ENCODE results near the gene ZNF385A. TPM values are rescaled to one million over a fixed set of nuclear protein-coding genes. Genes with fewer than 3 reads are reported as not detected.

ZNF385A gene
- total RNA-seq, 1 donor: 2.2 TPM

DNA sequence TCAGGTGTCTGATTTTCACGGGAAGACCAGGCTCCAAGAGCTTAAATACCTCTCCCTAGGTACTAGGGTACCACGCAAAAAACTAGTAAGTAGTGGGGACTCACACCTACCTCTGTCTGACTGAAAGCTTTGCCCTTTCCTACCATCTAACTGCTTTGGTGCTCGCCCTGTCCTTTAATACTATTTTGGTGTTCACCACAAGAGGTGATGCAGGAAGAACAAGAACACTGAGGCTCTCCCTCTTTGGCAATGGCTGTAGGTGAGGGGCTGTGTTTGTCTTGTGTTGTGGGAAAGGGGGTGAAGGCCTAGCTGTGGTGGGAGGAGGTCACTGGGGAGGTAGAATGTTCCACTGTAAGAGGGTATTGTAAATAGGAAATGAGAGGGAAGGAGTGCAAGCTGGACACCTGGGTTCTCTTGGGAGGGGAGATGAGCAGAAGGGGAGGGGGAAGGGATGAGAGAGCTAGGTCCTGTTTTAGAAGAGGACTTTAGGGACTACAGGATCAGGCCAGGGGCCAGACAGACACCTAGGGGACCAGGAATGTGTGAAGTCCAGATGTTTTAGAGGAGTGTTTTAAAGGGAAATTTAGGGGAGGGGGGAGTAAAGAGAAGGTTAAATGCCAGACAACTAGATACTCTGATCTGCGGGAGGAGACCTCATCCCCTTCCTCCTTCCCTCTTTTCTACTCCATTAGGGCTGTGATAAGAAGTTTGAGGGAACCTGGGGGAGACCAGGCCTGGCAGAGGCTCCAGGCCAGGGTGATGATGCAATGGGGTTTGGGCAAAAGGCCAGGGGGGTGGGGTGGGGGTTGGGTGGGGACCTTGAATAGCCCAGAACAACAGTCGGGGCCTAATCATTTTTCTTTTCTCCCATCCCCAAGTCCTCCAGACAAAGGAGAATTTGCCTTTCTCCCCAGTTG, 32.4 kb upstream of the ZNF385A start:
- TF ChIP-seq, protein P1, sequence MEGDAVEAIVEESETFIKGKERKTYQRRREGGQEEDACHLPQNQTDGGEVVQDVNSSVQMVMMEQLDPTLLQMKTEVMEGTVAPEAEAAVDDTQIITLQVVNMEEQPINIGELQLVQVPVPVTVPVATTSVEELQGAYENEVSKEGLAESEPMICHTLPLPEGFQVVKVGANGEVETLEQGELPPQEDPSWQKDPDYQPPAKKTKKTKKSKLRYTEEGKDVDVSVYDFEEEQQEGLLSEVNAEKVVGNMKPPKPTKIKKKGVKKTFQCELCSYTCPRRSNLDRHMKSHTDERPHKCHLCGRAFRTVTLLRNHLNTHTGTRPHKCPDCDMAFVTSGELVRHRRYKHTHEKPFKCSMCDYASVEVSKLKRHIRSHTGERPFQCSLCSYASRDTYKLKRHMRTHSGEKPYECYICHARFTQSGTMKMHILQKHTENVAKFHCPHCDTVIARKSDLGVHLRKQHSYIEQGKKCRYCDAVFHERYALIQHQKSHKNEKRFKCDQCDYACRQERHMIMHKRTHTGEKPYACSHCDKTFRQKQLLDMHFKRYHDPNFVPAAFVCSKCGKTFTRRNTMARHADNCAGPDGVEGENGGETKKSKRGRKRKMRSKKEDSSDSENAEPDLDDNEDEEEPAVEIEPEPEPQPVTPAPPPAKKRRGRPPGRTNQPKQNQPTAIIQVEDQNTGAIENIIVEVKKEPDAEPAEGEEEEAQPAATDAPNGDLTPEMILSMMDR (IDR thresholded peaks at IDR 0.05; ENCODE audit: insufficient read depth, low read depth, low read length): no peak
- peak overlapping the region; percentile 94 for H3K4me3 ChIP-seq (ENCODE audit: low read depth, low read length)
- DNase-seq (ENCODE audit: low read depth): peak; percentile 44

DNA sequence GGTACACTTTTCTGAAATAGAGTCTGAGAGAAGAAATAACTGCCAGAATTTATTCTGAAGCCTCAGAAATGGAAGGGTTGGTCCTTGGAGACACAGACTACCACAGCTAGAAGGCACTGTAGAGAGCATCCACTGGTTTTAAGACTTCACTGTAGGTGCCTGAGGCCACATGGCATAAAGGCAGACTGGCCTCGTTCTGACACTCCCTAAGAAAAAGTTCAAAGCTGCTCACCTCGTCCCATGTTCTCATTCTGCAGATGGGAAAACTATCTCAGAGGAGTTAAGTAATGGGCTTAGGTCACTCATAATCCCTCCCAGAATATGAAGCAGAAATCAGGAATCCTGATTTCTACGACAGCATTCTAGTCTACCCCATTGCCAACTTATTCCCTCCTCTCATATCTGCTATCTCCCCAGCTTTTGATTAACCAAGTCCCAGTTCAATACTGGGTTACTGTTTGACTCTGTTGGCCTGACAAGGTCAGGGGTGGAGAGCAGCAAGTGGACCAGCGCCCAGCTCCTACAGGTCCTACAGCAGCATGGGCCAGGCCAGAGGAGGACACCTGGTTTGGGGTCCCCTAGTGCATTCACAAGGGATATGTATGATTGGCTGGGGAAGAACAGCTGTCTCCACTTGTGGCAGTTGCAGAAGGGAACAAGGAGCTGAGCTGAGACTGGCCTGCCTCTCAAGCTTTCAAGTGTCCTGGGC, 30.8 kb upstream of the ZNF385A start:
- TF ChIP-seq, protein P1 (IDR thresholded peaks at IDR 0.05; ENCODE audit: insufficient read depth, low read depth, low read length): no peak
- no peak for DNase-seq (ENCODE audit: low read depth)
- H3K4me3 ChIP-seq (ENCODE audit: low read depth, low read length): no peak overlapping the region

DNA sequence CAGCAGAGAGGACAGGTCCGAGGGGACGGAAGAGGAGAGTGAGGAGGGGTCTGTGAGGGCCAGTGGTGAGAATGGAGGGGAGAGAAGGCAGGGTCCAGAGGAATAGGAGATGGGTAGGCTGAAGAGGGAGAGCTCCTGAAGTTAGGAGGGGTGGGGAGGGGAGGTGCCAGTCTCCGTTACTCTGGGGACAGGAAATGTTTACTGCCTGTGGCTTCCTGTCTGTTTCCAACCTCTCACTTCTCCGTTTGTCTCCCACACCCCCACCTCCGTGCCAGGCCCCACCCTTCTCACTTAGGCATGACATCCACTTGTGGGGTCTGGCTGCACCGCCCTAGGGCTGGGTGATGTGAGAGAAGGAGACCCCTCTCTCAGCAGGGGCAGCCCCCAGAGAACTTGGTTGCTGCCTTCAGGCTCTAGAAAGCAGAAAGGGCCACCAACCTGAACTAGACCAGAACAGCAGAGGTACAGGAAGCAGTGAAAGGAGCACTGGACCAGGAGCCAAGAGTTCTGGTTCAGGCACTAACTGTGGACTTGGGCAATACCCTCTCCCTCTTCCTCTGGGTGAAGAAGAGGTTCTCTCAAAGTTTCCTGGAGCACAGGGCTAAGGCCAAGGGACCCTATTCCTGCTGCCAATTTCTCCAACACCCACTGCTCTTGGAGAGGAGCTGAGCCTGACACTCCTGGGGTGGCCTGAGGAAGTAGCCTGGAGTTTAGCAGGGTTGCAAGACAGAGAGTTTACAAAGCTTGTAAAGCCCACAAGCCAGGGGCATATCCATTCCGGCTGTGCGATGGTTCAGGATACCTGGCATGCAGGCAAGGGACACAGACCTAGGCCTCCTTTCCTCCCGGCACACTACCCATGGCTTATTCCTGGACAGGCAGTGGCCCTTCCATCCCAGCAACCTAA, 29.0 kb upstream of the ZNF385A start:
- DNase-seq (ENCODE audit: low read depth): peak; percentile 34
- H3K4me3 ChIP-seq (ENCODE audit: low read depth, low read length): peak overlapping the region; percentile 12
- TF ChIP-seq, protein P1 (IDR thresholded peaks at IDR 0.05; ENCODE audit: insufficient read depth, low read depth, low read length): no peak

DNA sequence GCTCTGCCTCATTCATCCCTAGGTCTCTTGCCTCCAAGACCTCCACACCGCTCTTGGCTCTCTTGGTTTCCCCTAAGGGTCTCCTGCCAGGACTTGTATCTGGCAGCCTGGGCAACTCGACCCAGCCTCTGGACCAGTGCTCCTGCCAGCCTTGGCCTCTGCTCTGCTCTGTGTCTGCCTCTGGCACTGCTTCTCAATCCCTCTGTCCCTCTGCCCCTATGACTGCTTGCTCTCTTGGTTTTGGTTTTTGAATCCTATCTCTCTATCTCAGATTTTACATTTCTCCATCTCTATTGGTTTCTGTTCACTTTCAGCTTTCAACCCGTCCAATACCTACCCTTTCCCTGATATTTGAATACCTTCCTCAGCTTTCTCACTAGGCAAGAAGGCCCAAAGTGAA, 28.3 kb upstream of the ZNF385A start:
- TF ChIP-seq, protein P1 (IDR thresholded peaks at IDR 0.05; ENCODE audit: insufficient read depth, low read depth, low read length): no peak
- no peak for DNase-seq (ENCODE audit: low read depth)
- H3K4me3 ChIP-seq (ENCODE audit: low read depth, low read length): no peak overlapping the region

DNA sequence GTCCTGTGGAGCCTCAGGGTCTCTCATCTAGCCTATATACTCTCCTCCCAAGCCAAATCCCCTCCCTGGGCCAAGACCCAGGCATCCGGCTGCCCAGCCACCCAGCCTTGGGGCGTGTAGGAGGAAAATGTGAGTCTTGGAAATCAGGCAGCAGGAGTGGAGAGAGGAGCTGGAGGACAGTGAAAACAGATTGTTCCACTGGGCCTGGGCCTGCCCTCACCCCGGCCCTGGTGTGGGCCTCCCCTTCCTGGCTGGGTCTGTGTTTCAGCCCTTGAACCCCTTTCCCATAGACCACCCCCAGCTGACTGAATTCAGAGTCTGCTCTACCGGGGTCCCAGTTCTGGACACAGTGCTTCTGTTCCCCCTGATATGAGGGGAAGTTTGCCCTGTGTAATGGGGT, 27.8 kb upstream of the ZNF385A start:
- TF ChIP-seq, protein P1 (IDR thresholded peaks at IDR 0.05; ENCODE audit: insufficient read depth, low read depth, low read length): no peak
- no peak overlapping the region for H3K4me3 ChIP-seq (ENCODE audit: low read depth, low read length)
- no peak for DNase-seq (ENCODE audit: low read depth)
